Measurements from ENCODE around the gene A3GALT2. TPM values are rescaled to one million over a fixed set of nuclear protein-coding genes. Genes with fewer than 3 reads are reported as not detected.
A peak's percentile ranks its signal among the peaks of the same experiment; 100 is the strongest.

Gene A3GALT2
- total and polyA plus RNA-seq, 9 of the 15 experiments (the other 6 are each of a cell fraction or from before 2014, with no cell fraction given) = not detected

GRCh38 chr1:33338048-33338439 is 17.1 kb upstream of the A3GALT2 start (continued):
- TF ChIP-seq ZSCAN32 (CRISPR knock-in tag; IDR thresholded peaks at IDR 0.05) = no peak

- Histone ChIP-seq H3K27ac (ENCODE audit: extremely low read depth, low read depth, low read length) (no peak overlapping the region), H3K4me2 (ENCODE audit: insufficient read depth, low read length) (no peak overlapping the region), H4K20me1 (replicated peaks; ENCODE audit: control insufficient read depth, insufficient read depth, low read length) (peaks cover 30% of the 10 kb centered on the region), H3K27me3 (ENCODE audit: control insufficient read depth in 2 of 2, insufficient read depth in 2 of 2, low read length in 2 of 2) (no peaks in the 10 kb centered on the region), H2AFZ (ENCODE audit: low read depth, low read length) (no peak overlapping the region), H3K79me2 (ENCODE audit: control insufficient read depth, insufficient read depth, low read length) (peaks cover 28% of the 10 kb centered on the region), H3K9me3 (replicated peaks; ENCODE audit: control insufficient read depth, insufficient read depth, low read depth, low read length) (no peaks in the 10 kb centered on the region), H3K9me1 (ENCODE audit: control insufficient read depth, insufficient read depth, low read length) (peaks cover 9% of the 10 kb centered on the region), H3K9ac (ENCODE audit: insufficient read depth in 1 of 2, low read depth in 2 of 2, low read length in 2 of 2) (no peak overlapping the region), H3K36me3 (ENCODE audit: control insufficient read depth, insufficient read depth, low read length) (peaks cover 41% of the 10 kb centered on the region), H3K4me3 (no peak overlapping the region), H3K4me1 (replicated peaks in 1 of 2; ENCODE audit: control insufficient read depth in 2 of 2, insufficient read depth in 2 of 2, low read length in 2 of 2) (peaks cover 6 to 13% of the 10 kb centered on the region in 2 experiments; a peak in 4 of 5 replicates)
- DNase-seq (ENCODE audit: extremely low read depth in 1 of 4, low spot score in 3 of 4) = no peak
- ChIA-PET CTCF (ENCODE audit: low intra/inter-chr PET ratio) (no interaction called here), POLR2A (interaction anchor here (1.0 to 2.2 kb wide), 5 partner anchors 10 to 14 kb away, joined by 5 to 13 read pairs (median 6); no protein-coding TSS in a partner anchor)
- ATAC-seq = no peak
- no TSS peak for BruUV-seq (replicated peaks)
- in situ Hi-C loops (cut with MboI) (no loop called here), intact Hi-C loops (cut with micrococcal nuclease) (no loop called here)
- FAIRE-seq = peak; percentile 11
- WGBS (ENCODE audit: insufficient coverage, low coverage, missing lambda C conversion rate) = 83% methylated on average over 6 of the region's 6 CpGs
- TF ChIP-seq SAFB (IDR thresholded peaks at IDR 0.05; ENCODE audit: borderline replicate concordance, low read depth, low read length) (no peak), TSHZ1 (CRISPR knock-in tag; IDR thresholded peaks at IDR 0.05) (no peak), PHF8 (IDR thresholded peaks at IDR 0.05; ENCODE audit: borderline replicate concordance, low read length) (no peak), EWSR1 (IDR thresholded peaks at IDR 0.05; ENCODE audit: borderline replicate concordance, low read depth, partially characterized antibody) (no peak), ARHGAP35 (IDR thresholded peaks at IDR 0.05; ENCODE audit: partially characterized antibody) (no peak), SIN3A (IDR thresholded peaks at IDR 0.05; ENCODE audit: borderline replicate concordance in 2 of 2, control insufficient read depth in 1 of 2, low read depth in 2 of 2, low read length in 2 of 2) (no peak), MITF (IDR thresholded peaks at IDR 0.05) (no peak), FOXK1 (CRISPR knock-in tag; IDR thresholded peaks at IDR 0.05; ENCODE audit: borderline replicate concordance) (no peak), SIX5 (IDR thresholded peaks at IDR 0.05; ENCODE audit: borderline replicate concordance in 1 of 2, insufficient read depth in 1 of 2, low read depth in 1 of 2, low read length in 2 of 2) (no peak)
- TF ChIP-seq, protein P1, sequence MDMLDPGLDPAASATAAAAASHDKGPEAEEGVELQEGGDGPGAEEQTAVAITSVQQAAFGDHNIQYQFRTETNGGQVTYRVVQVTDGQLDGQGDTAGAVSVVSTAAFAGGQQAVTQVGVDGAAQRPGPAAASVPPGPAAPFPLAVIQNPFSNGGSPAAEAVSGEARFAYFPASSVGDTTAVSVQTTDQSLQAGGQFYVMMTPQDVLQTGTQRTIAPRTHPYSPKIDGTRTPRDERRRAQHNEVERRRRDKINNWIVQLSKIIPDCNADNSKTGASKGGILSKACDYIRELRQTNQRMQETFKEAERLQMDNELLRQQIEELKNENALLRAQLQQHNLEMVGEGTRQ (CRISPR knock-in tag; IDR thresholded peaks at IDR 0.05) = no peak
These were observed 16.5 kb upstream of the A3GALT2 start for GRCh38 chr1:33337441-33337840.
